HPDE6-E6E7 (cell line): ENCODE measurements around the gene BCAS1.
A peak's percentile ranks its signal among the peaks of the same experiment; 100 is the strongest.

ENCODE experiments used
- DNase-seq: peaks from one replicate; pipeline ENCODE4 v3.0.0; 2011; ENCODE audit warnings: missing footprints; ENCODE audit errors: extremely low spot score

BCAS1 gene

DNA sequence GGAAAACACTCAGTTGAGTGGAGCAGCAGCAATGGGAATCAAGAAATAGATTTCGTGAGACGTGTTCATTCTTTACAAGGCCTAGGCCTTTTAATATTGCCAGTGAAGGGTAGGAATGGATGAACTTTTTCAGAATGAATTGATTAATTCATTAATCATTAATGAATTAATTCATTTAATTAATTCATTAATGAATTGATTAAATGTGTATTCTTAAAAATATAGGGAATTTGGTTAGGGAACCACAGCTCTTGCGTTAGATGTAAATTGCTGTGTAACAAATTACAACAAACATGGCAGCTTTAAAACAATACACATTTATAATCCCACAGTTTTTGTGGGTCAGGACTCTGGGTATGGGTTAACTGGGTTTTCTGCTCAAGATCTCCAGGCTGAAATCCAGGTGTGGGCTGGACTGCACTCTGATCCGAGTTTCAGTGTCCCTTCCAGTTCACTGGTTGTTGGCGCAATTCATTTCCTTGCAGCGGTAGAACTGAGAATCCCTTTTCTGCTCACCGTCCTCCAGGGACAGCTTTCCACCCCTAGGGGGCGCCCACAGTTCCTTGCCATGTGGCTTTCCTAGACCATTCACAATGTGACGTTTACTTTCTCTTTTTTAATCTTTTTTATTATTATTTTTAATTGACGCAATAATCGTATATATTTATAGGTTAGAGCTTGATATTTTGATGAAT lies 32.8 kb upstream of the BCAS1 start:
- DNase-seq = peak; percentile 61

- DNase-seq = no peak
Measured at GRCh38 chr20:54102543-54102942, 32.1 kb upstream of the BCAS1 start.

DNA sequence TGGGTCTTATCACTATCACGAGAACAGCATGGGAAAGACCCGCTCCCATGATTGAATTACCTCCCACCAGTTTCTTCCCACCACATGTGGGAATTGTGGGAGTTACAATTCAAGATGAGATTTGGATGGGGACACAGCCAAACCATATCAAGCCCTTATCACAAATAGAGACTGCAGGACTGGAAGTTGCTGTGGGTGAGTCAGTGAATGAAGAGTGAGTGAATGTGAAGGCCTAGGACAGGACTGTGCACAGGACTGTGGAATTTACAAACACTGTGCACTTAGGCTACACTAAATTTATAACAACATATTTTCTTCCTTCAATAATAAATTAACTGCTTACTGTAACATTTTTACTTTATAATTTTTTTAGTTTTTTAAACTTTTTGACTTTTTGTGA lies 30.2 kb upstream of the BCAS1 start:
- DNase-seq = no peak

DNA sequence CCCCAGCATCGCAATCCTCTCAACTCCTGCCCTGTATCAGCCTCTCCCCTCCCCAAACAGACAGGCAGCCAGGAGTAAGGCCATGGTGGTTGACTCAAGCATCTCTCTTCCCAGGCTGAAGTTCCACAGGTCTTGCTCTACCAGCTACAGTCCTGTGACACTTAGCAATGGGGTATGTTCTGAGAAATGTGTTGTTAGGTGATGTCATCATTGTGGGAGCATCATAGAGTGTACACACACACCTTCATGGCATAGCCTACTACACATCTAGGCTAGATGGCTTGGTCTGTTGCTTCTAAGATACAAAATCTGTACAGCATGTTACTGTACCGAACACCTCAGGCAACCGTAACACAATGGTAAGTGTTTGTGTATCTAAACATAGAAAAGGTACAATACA lies 29.5 kb upstream of the BCAS1 start:
- no peak for DNase-seq

- DNase-seq = no peak
Measured at GRCh38 chr20:54098047-54098446, 27.7 kb upstream of the BCAS1 start.

GRCh38 chr20:54097236-54097529 lies 26.8 kb upstream of the BCAS1 start:
- DNase-seq = no peak

- no peak for DNase-seq
Measured at GRCh38 chr20:54095824-54096223, 25.4 kb upstream of the BCAS1 start.

DNA sequence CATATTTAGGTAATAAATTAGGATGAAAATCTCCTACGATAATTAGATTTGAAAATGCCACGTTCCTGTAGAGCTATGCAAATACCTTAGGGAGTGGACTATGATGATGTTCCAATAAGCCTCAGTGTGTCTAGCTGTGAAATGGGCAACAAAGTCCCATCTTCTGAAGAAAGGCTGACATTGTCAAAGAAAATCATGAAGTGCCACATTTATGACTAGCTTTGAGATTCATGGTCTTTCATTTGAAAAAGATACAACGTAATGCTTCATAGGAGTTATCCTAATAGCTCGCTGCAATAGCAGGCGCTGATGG lies 23.8 kb upstream of the BCAS1 start:
- DNase-seq = no peak

DNA sequence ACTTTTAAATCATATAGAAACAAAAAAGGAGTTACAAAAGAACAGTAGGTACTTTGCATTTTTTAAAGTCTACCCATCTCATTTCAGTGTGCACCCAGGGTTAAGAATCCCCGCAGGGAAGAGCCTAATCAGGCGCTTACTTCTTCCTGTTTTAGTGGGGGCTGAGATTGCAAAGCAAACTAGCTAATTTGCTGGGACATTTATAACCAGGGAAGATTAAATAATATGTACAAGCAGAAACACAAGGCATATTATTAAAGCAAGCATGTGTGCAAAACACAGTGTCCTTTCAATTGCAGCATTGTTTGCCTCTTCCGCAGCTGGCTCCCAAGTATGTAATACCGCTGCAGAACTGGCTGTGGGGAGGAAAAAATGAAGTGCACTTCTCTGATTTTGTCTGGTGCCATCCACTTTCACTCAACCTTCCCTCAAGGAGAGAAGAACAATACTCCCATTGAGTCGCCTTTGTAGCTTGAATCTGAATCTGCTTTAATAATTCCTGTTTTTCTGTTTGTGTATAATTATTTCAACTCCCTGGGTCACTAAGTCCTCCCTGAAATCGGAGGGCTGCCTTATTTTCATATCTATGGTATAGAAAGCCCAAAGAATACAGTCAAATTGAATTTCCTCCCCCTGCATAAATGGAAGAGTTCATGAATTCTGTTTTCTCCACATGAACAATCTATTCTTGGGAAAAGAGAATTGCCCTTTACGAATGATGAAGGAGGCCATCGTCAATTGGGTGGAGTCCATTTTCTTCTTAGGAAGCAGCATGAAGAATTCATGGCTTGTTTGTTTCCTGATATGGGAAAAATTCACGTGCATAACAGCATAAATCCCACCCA lies 23.3 kb upstream of the BCAS1 start:
- DNase-seq = no peak

DNA sequence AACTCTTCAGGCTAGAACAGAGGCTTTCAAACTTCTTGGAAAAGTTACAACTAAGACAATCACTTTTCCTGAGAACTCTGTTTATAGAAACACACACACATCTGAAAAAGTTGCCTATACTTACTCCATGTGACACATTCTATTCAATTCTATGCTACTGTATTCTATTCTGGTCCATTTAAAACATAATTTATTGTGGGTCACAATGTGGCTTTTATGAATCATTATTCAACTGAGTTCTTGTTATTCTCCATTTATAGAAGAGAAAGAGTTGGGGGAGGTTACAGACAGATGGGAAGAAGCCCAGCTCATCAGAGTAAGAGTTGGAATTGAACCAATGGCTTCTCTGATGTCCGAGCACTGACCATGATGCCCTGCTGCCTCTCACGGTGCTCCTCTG lies 21.6 kb upstream of the BCAS1 start:
- DNase-seq = no peak

DNA sequence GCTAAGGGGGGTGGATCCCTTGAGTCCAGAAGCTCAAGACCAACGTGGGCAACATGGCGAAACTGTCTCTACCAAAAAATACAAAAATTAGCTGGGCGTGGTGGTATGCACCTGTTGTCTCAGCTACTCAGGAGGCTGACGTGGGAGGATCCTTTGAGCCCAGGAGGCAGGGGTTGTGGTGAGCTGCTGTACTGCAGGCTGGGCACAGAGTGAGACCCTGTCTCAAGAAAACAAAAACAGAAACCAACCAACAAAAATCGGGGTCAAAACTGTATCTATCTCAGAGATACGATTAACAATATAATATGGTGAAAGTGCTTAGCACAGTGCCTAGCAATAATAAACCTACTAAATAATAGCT lies 20.7 kb upstream of the BCAS1 start:
- DNase-seq = no peak

DNA sequence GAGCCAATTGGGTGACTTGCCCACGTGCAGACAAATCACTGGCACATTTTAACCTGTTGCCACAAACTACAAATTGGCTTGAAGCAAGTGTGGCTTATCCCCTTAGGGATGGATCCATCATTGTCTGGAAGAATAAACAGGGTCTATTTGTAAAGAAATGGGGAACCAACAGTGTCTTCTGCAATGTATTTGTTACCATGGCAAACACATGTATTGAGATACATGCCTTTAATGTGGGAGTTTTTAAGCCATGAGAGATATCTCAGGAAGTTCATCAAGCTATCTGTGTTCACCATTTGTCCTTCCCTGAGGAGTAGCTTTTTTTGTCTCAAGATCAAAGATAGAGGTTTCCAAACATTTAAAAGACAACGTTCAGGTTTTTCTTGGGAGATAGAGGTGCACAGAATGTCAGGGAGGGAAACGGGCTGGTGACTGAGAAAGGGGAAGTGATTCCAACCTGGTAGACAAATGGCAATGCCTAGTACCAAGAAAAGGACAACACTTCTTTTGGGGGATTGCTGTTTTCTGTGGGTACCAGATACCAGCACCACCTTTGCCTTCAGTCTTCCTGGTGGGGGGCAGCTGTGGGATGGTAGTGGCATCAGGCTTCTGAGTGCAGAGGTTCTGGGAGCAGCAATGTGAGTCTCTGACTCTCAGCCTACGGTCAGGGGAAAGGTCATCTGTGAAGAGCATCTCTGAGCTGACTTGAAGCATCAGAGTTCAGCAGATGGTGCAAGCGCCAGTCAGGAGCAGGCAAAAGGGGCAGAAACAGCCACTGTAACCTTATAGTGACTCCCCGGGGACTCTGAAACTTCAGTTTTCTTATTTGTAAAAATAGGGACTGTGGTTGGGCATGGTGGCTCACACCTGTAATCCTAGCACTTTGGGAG lies 20.1 kb upstream of the BCAS1 start:
- DNase-seq = no peak

- no peak for DNase-seq
Measured at GRCh38 chr20:54088430-54088829, 18.0 kb upstream of the BCAS1 start.

- DNase-seq = no peak
Measured at GRCh38 chr20:54086507-54087039, 16.2 kb upstream of the BCAS1 start.

GRCh38 chr20:54085910-54086309 lies 15.5 kb upstream of the BCAS1 start:
- no peak for DNase-seq

GRCh38 chr20:54085425-54085824 lies 15.0 kb upstream of the BCAS1 start:
- no peak for DNase-seq

GRCh38 chr20:54084727-54085388 lies 14.5 kb upstream of the BCAS1 start:
- no peak for DNase-seq

- no peak for DNase-seq
Measured at GRCh38 chr20:54084193-54084592, 13.8 kb upstream of the BCAS1 start.

GRCh38 chr20:54083459-54083858 lies 13.1 kb upstream of the BCAS1 start:
- DNase-seq = no peak

GRCh38 chr20:54082100-54082499 lies 11.7 kb upstream of the BCAS1 start:
- no peak for DNase-seq

- DNase-seq = no peak
Measured at GRCh38 chr20:54079652-54080051, 9.3 kb upstream of the BCAS1 start.
